SKM-1 treated with dmso at 0.1 percent for 144 hours (cell line): ENCODE measurements around the gene DRC7.

Source experiments
- DNase-seq: peaks from one replicate; lab custom pipeline; 2025; ENCODE audit not compliant: unreplicated experiment; lab: John Stamatoyannopoulos, UW

DRC7 gene

GRCh38 chr16:57781349-57781740 lies 86.7 kb downstream of the DRC7 start:
- DNase-seq = no peak
